Liver (tissue), 9 donors: ENCODE data around the gene CFAP299. TPM values are rescaled to one million over a fixed set of nuclear protein-coding genes. Genes with fewer than 3 reads are reported as not detected.
"Not testable (repeated sequence)": the region's sequence is repeated elsewhere in the genome, so short reads cannot be mapped to it uniquely, and the experiment has no call there.

Source experiments
- DNase-seq: peaks from one replicate; pipeline ENCODE4 v3.0.0-alpha.2; 2017; ENCODE audit warnings: low spot score
- H3K27ac ChIP-seq, 2 donors: one replicate each; pipeline ENCODE4 v1.7.0; 2013; ENCODE audit warnings: inconsistent platforms in 2 of 2, low read length in 2 of 2, control low read depth in 1 of 2, low read depth in 1 of 2, mild to moderate bottlenecking in 1 of 2
- H3K27me3 ChIP-seq, 4 donors: one replicate each; pipeline versions ENCODE4 v1.6.1 to v1.7.0; 2013; ENCODE audit warnings: low read length in 3 of 4, inconsistent platforms in 1 of 4, mild to moderate bottlenecking in 1 of 4, moderate library complexity in 1 of 4; ENCODE audit not compliant: control insufficient read depth in 4 of 4, insufficient read depth in 4 of 4
- H3K36me3 ChIP-seq, 4 donors: one replicate each; pipeline versions ENCODE4 v1.6.1 to v1.7.0; 2013; ENCODE audit warnings: low read length in 3 of 4, mild to moderate bottlenecking in 3 of 4, low read depth in 1 of 4, moderate library complexity in 1 of 4; ENCODE audit not compliant: control insufficient read depth in 4 of 4, insufficient read depth in 3 of 4
- H3K4me1 ChIP-seq, 4 donors: one replicate each; pipeline versions ENCODE4 v1.6.1 to v1.7.0; 2013; ENCODE audit warnings: low read length in 3 of 4, mild to moderate bottlenecking in 3 of 4, moderate library complexity in 1 of 4; ENCODE audit not compliant: control insufficient read depth in 4 of 4, insufficient read depth in 4 of 4
- H3K4me3 ChIP-seq, 3 donors: one replicate each; pipeline versions ENCODE4 v1.6.1 to v1.7.0; 2013; ENCODE audit warnings: low read length in 3 of 3, control low read depth in 1 of 3, low read depth in 1 of 3, mild to moderate bottlenecking in 1 of 3
- H3K9ac ChIP-seq, 2 donors: one replicate each; pipeline ENCODE4 v1.7.0; 2013; ENCODE audit warnings: low read length in 2 of 2, mild to moderate bottlenecking in 2 of 2, moderate library complexity in 2 of 2, control low read depth in 1 of 2, low read depth in 1 of 2
- H3K9me3 ChIP-seq, 4 donors: one replicate each; pipeline versions ENCODE4 v1.6.1 to v1.7.0; 2013; ENCODE audit warnings: low read length in 3 of 4; ENCODE audit not compliant: control insufficient read depth in 4 of 4
- ATF3 ChIP-seq: IDR thresholded peaks from 2 replicates; pipeline ENCODE4 v1.6.1; 2016; ENCODE audit warnings: antibody characterized with exemption
- CTCF ChIP-seq: fragments of 150-350 bp; IDR thresholded peaks from 2 replicates; pipeline ENCODE4 v1.5.1; 2017; ENCODE audit warnings: improper control_type of control experiment, low read depth, low read length; ENCODE audit not compliant: missing input control
- EGR1 ChIP-seq, 2 donors: IDR thresholded peaks; 2 replicates each; pipeline ENCODE4 v1.6.1; 2016 to 2018; ENCODE audit warnings: antibody characterized with exemption in 2 of 2, low read depth in 2 of 2
- FOXA1 ChIP-seq: IDR thresholded peaks from 2 replicates; pipeline ENCODE4 v1.6.1; 2016; ENCODE audit warnings: antibody characterized with exemption
- FOXA2 ChIP-seq: IDR thresholded peaks from 2 replicates; pipeline ENCODE4 v1.6.1; 2016; ENCODE audit warnings: antibody characterized with exemption
- GABPA ChIP-seq, 2 donors: IDR thresholded peaks in 1 of 2; conservative IDR thresholded peaks in 1 of 2; 2 replicates each; pipeline ENCODE4 v1.6.1; 2016; ENCODE audit warnings: antibody characterized with exemption in 2 of 2, mild to moderate bottlenecking in 1 of 2, moderate library complexity in 1 of 2
- HNF4A ChIP-seq, 2 donors: conservative IDR thresholded peaks; 2 replicates each; pipeline ENCODE4 v1.6.1; 2016; ENCODE audit warnings: antibody characterized with exemption in 2 of 2, mild to moderate bottlenecking in 2 of 2
- HNF4G ChIP-seq: IDR thresholded peaks from 2 replicates; pipeline ENCODE4 v1.6.1; 2016; ENCODE audit warnings: antibody characterized with exemption
- JUND ChIP-seq, 2 donors: IDR thresholded peaks; 2 replicates each; pipeline ENCODE4 v1.6.1; 2016; ENCODE audit warnings: antibody characterized with exemption in 2 of 2
- NR2F2 ChIP-seq: IDR thresholded peaks from 2 replicates; pipeline ENCODE4 v1.6.1; 2016; ENCODE audit warnings: antibody characterized with exemption
- RAD21 ChIP-seq, 2 donors: IDR thresholded peaks; 2 replicates each; pipeline ENCODE4 v1.6.1; 2016; ENCODE audit warnings: antibody characterized with exemption in 2 of 2, mild to moderate bottlenecking in 2 of 2
- RXRA ChIP-seq, 2 donors: IDR thresholded peaks; 2 replicates each; pipeline ENCODE4 v1.6.1; 2017 to 2018; ENCODE audit warnings: antibody characterized with exemption in 2 of 2, mild to moderate bottlenecking in 1 of 2
- SP1 ChIP-seq: IDR thresholded peaks from 2 replicates; pipeline ENCODE4 v1.6.1; 2018; ENCODE audit warnings: antibody characterized with exemption, mild to moderate bottlenecking
- TAF1 ChIP-seq: conservative IDR thresholded peaks from 2 replicates; pipeline ENCODE4 v1.6.1; 2016; ENCODE audit warnings: antibody characterized with exemption, mild to moderate bottlenecking
- YY1 ChIP-seq: IDR thresholded peaks from 2 replicates; pipeline ENCODE4 v1.6.1; 2016; ENCODE audit warnings: antibody characterized with exemption, mild to moderate bottlenecking
- whole genome bisulfite sequencing: extraction: QIAGEN DNeasy Blood & Tissue Kit; methylation state at CpG from one replicate; pipeline ENCODE4 v1.1.7; 2013; 5-methylcytosine and 5-hydroxymethylcytosine counted together
- polyA plus RNA-seq, 2 donors: library from polyadenylated mRNA; stranded (reverse) in 1 of 2; unstranded in 1 of 2; fragments of 200-250 nt in 1 of 2; fragments of >200 nt in 1 of 2; fragmentation: Nextera tagmentation in 1 of 2; extraction: Ambion mirVana in 1 of 2; gene quantifications; one replicate each; pipeline versions ENCODE4 v1.2.1 to v1.2.3, GENCODE V29; 2013 to 2015
- total RNA-seq, 2 donors: library from RNA; depleted of rRNA; stranded (reverse); fragments of >200 nt; gene quantifications; one replicate each; pipeline ENCODE4 v1.2.3, GENCODE V29; 2014
- TF ChIP-seq, protein P1 (sequence below): IDR thresholded peaks from 2 replicates; pipeline ENCODE4 v1.6.1; 2016; ENCODE audit warnings: antibody characterized with exemption
- donor health status: healthy.
- donor health status: healthy.
- donor health status: healthy.
- donor health status: healthy.
- donor health status: healthy.

Gene CFAP299
- total and polyA plus RNA-seq, 4 donors: not detected

DNA sequence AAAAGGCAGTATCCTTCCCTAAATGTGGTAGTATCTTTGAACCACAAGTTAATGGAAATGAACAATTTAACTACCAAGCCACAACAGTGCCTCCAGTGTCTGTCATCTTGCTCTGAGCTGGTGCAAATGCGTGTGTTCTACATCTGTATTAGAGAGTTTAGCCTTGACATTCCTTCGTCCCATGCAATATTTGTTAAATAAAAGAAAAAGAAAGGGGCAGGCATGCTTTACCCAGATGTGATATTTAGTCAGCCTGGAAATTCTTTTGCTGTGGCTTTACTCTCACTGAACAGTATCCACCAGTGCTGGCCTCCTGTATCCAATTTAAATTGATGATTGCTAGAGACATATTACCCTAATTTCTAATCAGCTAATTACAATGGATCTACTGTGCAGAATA, 310.5 kb downstream of the CFAP299 start:
- Histone ChIP-seq H3K27me3 (peaks cover 0 to 2% (median 0%) of the 10 kb centered on the region in 4 donors), H3K27ac (no peak overlapping the region), H3K4me3 (no peak overlapping the region), H3K36me3 (no peaks in the 10 kb centered on the region), H3K4me1 (no peaks in the 10 kb centered on the region), H3K9ac (no peak overlapping the region), H3K9me3 (no peaks in the 10 kb centered on the region)
- WGBS: 45% methylated on average over 2 of the region's 2 CpGs
- TF ChIP-seq HNF4G (no peak), JUND (IDR thresholded peaks at IDR 0.05) (no peak), NR2F2 (no peak), SP1 (no peak), GABPA (IDR thresholded peaks at IDR 0.05 in 1 of 2, conservative IDR thresholded peaks at IDR 0.05 in 1 of 2) (no peak), FOXA2 (no peak), YY1 (no peak), HNF4A (conservative IDR thresholded peaks at IDR 0.05) (no peak), ATF3 (no peak), FOXA1 (no peak), RXRA (IDR thresholded peaks at IDR 0.05) (no peak), CTCF (no peak)
- TF ChIP-seq, protein P1, sequence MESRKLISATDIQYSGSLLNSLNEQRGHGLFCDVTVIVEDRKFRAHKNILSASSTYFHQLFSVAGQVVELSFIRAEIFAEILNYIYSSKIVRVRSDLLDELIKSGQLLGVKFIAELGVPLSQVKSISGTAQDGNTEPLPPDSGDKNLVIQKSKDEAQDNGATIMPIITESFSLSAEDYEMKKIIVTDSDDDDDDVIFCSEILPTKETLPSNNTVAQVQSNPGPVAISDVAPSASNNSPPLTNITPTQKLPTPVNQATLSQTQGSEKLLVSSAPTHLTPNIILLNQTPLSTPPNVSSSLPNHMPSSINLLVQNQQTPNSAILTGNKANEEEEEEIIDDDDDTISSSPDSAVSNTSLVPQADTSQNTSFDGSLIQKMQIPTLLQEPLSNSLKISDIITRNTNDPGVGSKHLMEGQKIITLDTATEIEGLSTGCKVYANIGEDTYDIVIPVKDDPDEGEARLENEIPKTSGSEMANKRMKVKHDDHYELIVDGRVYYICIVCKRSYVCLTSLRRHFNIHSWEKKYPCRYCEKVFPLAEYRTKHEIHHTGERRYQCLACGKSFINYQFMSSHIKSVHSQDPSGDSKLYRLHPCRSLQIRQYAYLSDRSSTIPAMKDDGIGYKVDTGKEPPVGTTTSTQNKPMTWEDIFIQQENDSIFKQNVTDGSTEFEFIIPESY: no peak
- DNase-seq: no peak

- no peak overlapping the region for H3K9ac ChIP-seq
- no peak overlapping the region for H3K4me3 ChIP-seq
- no peak for DNase-seq
- H3K27ac ChIP-seq: no peak overlapping the region
- H3K36me3 ChIP-seq: no peaks in the 10 kb centered on the region
- H3K27me3 ChIP-seq: peaks cover 0 to 2% (median 0%) of the 10 kb centered on the region in 4 donors
- no peak for TF ChIP-seq TAF1
- no peak for TF ChIP-seq FOXA2
- no peak for TF ChIP-seq YY1
- no peak for TF ChIP-seq EGR1 (IDR thresholded peaks at IDR 0.05; ENCODE audit: low read depth in 2 of 2)
- no peak for TF ChIP-seq ATF3
- no peak for TF ChIP-seq CTCF
- no peak for TF ChIP-seq FOXA1
- TF ChIP-seq HNF4G: no peak
- TF ChIP-seq SP1: no peak
- TF ChIP-seq RXRA (IDR thresholded peaks at IDR 0.05): no peak
- TF ChIP-seq NR2F2: no peak
- no peak for TF ChIP-seq RAD21 (IDR thresholded peaks at IDR 0.05)
- no peak for TF ChIP-seq JUND (IDR thresholded peaks at IDR 0.05)
- TF ChIP-seq GABPA (IDR thresholded peaks at IDR 0.05 in 1 of 2, conservative IDR thresholded peaks at IDR 0.05 in 1 of 2): no peak
- H3K4me1 ChIP-seq: no peaks in the 10 kb centered on the region
- 75% methylated on average over 2 of the region's 2 CpGs for WGBS
- no peaks in the 10 kb centered on the region for H3K9me3 ChIP-seq
Observed at GRCh38 chr4:80655662-80656061, 320.1 kb downstream of the CFAP299 start.

GRCh38 chr4:80670118-80670517, 334.6 kb downstream of the CFAP299 start:
- H3K27me3 ChIP-seq, DNase-seq: not testable (repeated sequence)
- 90% methylated on average over 3 of the region's 3 CpGs for WGBS

More at GRCh38 chr4:80670118-80670517, 334.6 kb downstream of the CFAP299 start:
- not testable (repeated sequence) for H3K9ac ChIP-seq, H3K9me3 ChIP-seq, H3K4me1 ChIP-seq, H3K36me3 ChIP-seq, H3K27ac ChIP-seq, H3K4me3 ChIP-seq
